Measurements from ENCODE around the gene AEBP1. TPM values are rescaled to one million over a fixed set of nuclear protein-coding genes. Genes with fewer than 3 reads are reported as not detected.

AEBP1 gene
- total RNA-seq, 1 donor from 2014 or later: 64.1 TPM

- Mint-ChIP-seq H3K4me3 (no peak overlapping the region), H3K36me3 (no peaks in the 10 kb centered on the region), H3K9me3 (no peaks in the 10 kb centered on the region), H3K4me1 (ENCODE audit: unreplicated experiment) (peaks cover 4% of the 10 kb centered on the region), H3K27me3 (no peaks in the 10 kb centered on the region), H3K27ac (peak overlapping the region; percentile 64)
- DNase-seq (ENCODE audit: extremely low spot score, unreplicated experiment): no peak
- peak; percentile 77 for TF ChIP-seq CTCF (conservative IDR thresholded peaks at IDR 0.05)
Measured at GRCh38 chr7:44072364-44073231, 31.5 kb upstream of the AEBP1 start.

GRCh38 chr7:44073664-44074348 is 30.3 kb upstream of the AEBP1 start:
- no peak for TF ChIP-seq CTCF (conservative IDR thresholded peaks at IDR 0.05)
- Mint-ChIP-seq H3K27ac (no peak overlapping the region), H3K4me1 (ENCODE audit: unreplicated experiment) (peaks cover 4% of the 10 kb centered on the region), H3K9me3 (no peaks in the 10 kb centered on the region), H3K4me3 (no peak overlapping the region), H3K27me3 (no peaks in the 10 kb centered on the region), H3K36me3 (no peaks in the 10 kb centered on the region)
- no peak for DNase-seq (ENCODE audit: extremely low spot score, unreplicated experiment)

- DNase-seq (ENCODE audit: extremely low spot score, unreplicated experiment): no peak
- no peak for TF ChIP-seq CTCF (conservative IDR thresholded peaks at IDR 0.05)
- H3K4me3 Mint-ChIP-seq: no peak overlapping the region
- H3K27ac Mint-ChIP-seq: no peak overlapping the region
- peaks cover 4% of the 10 kb centered on the region for H3K4me1 Mint-ChIP-seq (ENCODE audit: unreplicated experiment)
- H3K36me3 Mint-ChIP-seq: no peaks in the 10 kb centered on the region
- H3K9me3 Mint-ChIP-seq: no peaks in the 10 kb centered on the region
- H3K27me3 Mint-ChIP-seq: no peaks in the 10 kb centered on the region
Measured at GRCh38 chr7:44074349-44074695, 29.8 kb upstream of the AEBP1 start.

- Mint-ChIP-seq H3K4me1 (ENCODE audit: unreplicated experiment) (peaks cover 4% of the 10 kb centered on the region), H3K4me3 (no peak overlapping the region), H3K9me3 (no peaks in the 10 kb centered on the region), H3K27me3 (no peaks in the 10 kb centered on the region), H3K36me3 (no peaks in the 10 kb centered on the region), H3K27ac (no peak overlapping the region)
- DNase-seq (ENCODE audit: extremely low spot score, unreplicated experiment): no peak
- no peak for TF ChIP-seq CTCF (conservative IDR thresholded peaks at IDR 0.05)
Measured at GRCh38 chr7:44075296-44076075, 28.7 kb upstream of the AEBP1 start.

GRCh38 chr7:44076101-44076895 is 27.8 kb upstream of the AEBP1 start:
- Mint-ChIP-seq H3K36me3 (no peaks in the 10 kb centered on the region), H3K27me3 (no peaks in the 10 kb centered on the region), H3K4me3 (no peak overlapping the region), H3K4me1 (ENCODE audit: unreplicated experiment) (peaks cover 10% of the 10 kb centered on the region), H3K9me3 (no peaks in the 10 kb centered on the region), H3K27ac (no peak overlapping the region)
- TF ChIP-seq CTCF (conservative IDR thresholded peaks at IDR 0.05): no peak
- no peak for DNase-seq (ENCODE audit: extremely low spot score, unreplicated experiment)

Data from type B pancreatic cell (in vitro differentiated cells).